AG10803 (cell line): Measurements from ENCODE around the gene SRCIN1.
A peak's percentile ranks its signal among the peaks of the same experiment; 100 is the strongest.

Experiments used
- DNase-seq: peaks from one replicate; pipeline ENCODE4 v3.0.0; 2010; ENCODE audit warnings: low read depth
- H3K4me3 ChIP-seq: 2 replicates; pipeline ENCODE4 v1.5.1; 2011; ENCODE audit warnings: mild to moderate bottlenecking, low read length, control low read depth
- TF ChIP-seq, protein P1 (sequence below): conservative IDR thresholded peaks from 2 replicates; pipeline ENCODE4 v1.5.1; 2011; ENCODE audit warnings: mild to moderate bottlenecking, low read length, control low read depth, inconsistent platforms

Gene SRCIN1

DNA sequence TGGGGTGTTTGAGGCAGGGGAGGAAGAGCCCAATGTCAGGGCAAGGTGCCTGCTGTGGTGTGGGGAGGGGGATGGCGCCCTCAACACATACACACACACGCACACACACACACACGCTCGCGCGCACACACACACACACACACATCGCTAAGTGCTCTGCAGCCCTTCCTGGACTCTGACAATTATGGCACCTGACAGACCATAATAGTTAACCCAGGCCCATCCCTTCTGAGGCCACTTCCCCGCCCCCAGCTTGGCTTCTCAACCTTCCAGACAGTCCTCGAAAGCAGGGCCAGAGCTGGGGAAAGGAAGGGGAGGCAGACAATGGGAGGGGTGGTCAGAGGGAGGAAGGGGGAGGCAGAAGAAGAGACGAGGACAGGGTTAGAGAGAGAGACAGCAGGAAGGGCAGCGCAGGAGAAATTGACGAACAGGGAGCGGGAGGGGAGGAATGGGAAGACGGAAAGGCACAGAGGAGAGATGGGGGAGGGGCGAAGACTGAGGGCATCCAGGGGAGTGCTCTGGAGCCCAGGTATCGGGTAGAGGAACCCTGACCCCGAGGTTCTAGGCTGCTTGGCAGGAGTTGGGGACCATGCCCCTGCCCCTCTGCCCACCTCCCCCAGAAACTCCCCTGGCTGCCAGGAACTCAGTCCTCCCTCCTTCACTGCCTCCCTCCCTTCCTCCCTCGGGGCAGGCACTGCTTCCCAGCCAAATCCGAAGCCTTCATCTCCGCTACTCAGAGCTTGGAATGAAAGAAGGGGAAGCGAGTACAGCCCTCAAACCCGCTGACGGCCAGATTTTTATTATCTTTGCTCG is 4.0 kb downstream of the SRCIN1 start:
- no peak overlapping the region for H3K4me3 ChIP-seq
- DNase-seq, result no peak
- TF ChIP-seq, protein P1, sequence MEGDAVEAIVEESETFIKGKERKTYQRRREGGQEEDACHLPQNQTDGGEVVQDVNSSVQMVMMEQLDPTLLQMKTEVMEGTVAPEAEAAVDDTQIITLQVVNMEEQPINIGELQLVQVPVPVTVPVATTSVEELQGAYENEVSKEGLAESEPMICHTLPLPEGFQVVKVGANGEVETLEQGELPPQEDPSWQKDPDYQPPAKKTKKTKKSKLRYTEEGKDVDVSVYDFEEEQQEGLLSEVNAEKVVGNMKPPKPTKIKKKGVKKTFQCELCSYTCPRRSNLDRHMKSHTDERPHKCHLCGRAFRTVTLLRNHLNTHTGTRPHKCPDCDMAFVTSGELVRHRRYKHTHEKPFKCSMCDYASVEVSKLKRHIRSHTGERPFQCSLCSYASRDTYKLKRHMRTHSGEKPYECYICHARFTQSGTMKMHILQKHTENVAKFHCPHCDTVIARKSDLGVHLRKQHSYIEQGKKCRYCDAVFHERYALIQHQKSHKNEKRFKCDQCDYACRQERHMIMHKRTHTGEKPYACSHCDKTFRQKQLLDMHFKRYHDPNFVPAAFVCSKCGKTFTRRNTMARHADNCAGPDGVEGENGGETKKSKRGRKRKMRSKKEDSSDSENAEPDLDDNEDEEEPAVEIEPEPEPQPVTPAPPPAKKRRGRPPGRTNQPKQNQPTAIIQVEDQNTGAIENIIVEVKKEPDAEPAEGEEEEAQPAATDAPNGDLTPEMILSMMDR, result no peak

- H3K4me3 ChIP-seq, result no peak overlapping the region
- TF ChIP-seq, protein P1, result no peak
- DNase-seq, result no peak
These were observed 4.8 kb downstream of the SRCIN1 start for GRCh38 chr17:38600906-38601305.

DNA sequence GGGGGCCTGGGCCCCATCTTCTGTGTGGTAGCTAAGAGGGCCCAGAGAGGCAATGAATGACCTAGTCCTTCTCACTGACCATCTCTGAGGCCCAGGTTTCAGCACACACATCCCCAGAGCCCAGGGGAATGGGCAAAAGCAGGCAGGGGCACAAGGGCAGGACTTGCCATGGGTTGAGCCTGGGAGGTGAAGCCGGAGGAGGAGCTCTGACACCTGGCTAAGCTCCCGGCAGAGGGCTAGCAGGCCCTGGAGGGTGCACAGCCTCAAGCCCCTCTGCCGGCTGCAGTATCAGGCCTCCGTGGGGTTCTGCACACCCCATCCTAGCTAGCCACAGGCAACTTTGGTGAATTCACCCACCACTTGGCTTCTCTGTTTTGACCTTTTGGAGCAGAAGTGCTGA is 5.3 kb downstream of the SRCIN1 start:
- TF ChIP-seq, protein P1, result no peak
- DNase-seq, result no peak
- no peak overlapping the region for H3K4me3 ChIP-seq

GRCh38 chr17:38599398-38599856 is 6.3 kb downstream of the SRCIN1 start:
- DNase-seq, result no peak
- TF ChIP-seq, protein P1, result no peak
- H3K4me3 ChIP-seq, result no peak overlapping the region

- H3K4me3 ChIP-seq, result no peak overlapping the region
- no peak for DNase-seq
- TF ChIP-seq, protein P1, result no peak
These were observed 6.8 kb downstream of the SRCIN1 start for GRCh38 chr17:38598995-38599394.

DNA sequence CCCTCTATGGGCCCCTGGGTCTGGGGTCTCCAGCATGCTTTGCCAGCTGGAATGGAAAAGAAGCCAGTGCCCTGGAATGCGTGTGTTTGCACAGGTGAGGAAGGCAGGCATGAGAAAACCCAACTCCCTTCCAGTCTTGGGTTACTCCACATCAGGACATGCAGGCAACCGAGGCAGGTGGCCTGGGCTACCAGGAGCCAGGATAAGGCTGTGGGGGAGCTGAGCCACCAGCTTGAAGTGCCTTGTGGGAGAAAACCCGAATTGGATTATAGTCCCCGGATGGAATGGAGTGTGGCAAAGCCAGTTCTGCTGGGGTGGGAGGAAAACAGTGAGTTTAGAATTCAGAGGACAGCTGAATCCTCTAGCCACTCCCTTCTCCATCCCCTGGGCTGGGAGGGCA is 7.2 kb downstream of the SRCIN1 start:
- TF ChIP-seq, protein P1, result no peak
- no peak overlapping the region for H3K4me3 ChIP-seq
- DNase-seq, result peak; percentile 38

DNA sequence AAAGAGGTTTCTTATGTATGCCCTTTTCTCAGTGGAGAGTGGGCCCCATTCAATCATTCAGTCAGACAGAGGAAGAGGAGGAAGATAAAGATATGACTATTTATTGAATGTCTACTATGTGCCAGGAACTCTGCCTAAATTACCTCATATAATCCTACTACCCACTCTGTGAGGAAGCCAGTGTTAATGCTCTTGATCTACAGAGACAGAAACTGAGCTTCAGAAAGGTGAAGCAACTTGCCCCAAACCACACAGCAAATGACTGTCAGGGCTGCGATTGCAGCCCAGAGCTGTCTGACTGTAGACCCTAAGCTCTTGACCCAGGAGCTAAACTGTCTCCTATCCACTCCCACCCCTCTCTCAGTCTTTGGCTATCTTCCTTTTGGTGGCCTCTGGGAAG is 8.4 kb downstream of the SRCIN1 start:
- DNase-seq, result no peak
- TF ChIP-seq, protein P1, result no peak
- H3K4me3 ChIP-seq, result no peak overlapping the region
